ENCODE data around the gene TUBB1.
"Not testable (repeated sequence)": the region's sequence is repeated elsewhere in the genome, so short reads cannot be mapped to it uniquely, and the experiment has no call there.

The TUBB1 gene

DNA sequence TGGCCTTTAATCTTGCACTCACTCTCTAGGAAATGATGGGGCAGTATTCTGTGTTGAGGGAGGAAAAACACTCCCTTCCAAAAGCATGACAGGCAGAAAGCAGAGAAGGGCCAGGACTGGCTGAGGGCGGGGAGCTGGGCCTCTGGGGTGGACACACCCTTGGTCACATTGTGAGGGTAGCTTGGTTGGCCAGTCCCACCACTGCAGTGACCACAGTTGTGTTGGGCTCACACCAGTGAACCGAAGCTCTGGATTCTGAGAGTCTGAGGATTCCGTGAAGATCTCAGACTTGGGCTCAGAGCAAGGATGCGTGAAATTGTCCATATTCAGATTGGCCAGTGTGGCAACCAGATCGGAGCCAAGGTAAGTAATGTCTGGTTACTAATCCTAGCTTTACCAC lies at the start of gene TUBB1:
TUBB1 (plus strand) TSS at position 213 of the 400 bp plus-strand sequence; CDS start at position 307, 94 bp downstream.
- no peak for DNase-seq

DNA sequence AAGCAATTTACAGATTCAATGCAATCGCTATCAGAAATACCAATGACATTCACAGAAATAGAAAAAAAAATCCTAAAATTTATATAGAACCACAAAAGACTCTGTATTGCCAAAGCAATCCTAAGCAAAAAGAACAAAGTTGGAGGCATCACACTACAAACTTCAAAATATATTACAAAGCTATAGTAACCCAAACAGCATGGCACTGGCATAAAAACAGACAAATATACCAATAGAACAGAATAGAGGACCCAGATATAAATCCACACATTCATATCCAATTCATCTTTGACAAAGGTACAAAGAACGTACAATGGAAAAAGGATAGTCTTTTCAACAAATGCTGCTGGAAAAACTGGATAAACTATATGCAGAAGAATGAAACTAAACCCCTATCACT lies 49.8 kb upstream of the TUBB1 start:
- no peak for DNase-seq

DNA sequence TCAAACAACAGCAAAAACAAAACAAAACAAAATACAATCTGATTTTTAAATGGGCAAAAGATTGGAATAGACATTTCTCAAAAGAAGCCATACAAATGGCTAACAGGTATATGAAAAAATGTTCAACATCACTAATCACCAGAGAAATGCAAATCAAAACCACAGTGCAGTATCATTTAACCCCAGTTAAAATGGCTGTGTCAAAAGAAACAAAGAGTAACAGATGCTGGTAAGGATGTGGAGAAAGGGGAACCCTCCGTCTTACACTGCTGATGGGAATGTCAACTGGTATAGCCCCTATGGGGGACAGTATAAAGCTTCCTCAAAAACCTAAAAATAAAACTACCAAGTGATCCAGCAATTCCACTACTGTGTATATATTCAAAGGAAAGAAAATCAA lies 49.1 kb upstream of the TUBB1 start:
- DNase-seq = no peak

DNA sequence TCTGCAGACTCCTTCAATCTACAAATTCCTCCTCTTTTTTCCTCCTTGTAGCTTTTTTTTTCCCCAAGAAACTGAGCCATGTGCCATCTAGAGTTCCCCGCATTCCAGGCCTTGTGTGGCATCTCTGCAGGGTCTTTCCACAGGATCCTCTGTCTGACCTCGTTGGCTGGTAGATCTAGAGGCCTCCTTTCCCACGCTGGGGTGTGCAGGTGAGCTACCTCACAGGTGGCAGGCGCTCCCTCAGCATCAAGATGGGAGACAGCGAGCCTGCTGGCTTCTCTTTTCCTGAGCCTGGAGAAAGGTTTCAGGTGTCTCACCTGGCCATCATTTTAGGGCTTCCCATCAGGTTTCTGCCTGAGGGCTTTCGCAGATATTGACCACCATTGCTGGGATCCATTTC lies 47.8 kb upstream of the TUBB1 start:
- DNase-seq = no peak

DNA sequence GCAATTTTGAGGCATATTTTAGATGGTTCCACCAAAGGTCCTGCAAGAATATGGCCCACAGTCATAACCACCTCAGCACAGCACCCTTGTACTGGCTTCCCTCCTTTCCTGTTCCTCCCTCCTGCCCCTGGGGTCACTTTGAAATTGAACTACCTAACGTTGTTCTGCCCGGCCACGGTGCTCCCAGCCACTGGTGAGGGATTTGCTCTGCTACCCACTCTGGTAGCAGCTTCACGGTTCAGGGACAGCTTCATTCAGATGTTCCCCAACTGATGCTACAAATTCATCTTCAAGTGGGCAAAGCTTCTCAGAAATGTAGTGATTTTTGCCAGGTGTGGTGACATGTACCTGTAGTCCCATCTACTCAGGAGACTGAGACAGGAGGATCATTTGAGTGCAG lies 46.0 kb upstream of the TUBB1 start:
- DNase-seq = no peak

DNA sequence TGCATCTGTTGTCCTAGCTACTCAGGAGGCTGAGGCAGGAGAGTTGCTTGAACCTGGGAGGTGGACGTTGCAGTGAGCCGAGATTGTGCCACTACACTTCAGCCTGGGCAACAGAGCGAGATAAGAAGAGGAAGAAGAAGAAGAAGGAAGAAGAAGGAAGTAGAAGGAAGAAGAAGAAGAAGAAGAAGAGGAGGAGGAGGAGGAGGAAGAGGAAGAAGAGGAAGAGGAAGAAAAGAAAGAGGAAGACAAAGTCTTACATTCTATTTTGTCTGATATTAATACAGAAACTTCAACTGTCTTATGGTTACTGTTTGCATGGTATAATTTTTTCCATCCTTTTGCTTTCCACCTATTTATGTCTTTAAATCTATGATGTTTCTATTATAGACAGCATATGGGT lies 45.4 kb upstream of the TUBB1 start:
- no peak for DNase-seq

DNA sequence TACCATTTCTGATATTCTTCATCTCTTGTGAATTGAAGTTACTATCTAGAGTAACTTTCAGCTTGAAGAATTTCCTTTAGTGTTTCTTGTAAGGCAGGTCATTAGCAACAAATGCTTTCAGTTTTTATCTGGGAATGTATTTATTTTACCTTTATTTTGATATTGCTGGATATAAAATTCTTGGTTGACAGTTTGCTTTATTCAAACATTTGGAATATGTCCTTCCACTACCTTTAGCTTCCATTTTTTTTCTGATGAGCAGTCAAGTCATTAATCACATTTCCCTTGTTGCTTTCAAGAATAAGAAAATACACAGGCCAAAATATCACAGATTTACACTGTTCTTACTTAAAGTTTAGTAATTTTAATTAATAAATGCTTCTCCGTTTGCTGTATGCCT lies 43.9 kb upstream of the TUBB1 start:
- DNase-seq = no peak

DNA sequence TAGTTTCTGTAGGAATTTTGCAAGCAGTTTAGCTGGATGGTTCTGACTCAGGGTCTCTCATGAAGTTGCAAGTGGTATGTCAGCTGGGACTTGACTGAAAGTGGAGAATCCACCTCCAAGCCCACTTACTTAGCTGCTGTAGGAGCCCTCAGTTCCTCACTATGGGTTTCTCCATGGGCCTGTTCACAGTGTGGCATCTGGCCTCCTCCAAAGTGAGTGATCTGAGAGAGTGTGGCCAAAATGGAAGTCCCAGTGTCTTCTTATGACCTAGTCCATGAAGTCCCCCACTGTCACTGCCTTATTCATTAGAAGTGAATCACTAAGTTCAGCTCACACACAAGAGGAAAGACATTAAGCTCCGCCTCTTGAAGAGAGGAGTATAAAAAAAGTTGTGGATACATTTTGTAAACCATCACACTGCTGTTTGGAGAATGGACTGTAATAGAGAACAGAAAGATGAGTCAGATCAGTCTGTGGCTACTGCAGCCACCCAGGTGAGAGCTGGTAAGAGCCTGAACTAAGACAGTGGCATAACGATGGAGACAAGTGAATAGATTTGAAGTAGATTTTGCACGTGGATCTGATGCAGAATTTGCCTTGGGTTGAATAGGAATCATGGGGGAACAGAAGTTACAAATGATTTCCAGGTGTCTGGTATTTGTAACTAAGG lies 43.0 kb upstream of the TUBB1 start:
- no peak for DNase-seq

DNA sequence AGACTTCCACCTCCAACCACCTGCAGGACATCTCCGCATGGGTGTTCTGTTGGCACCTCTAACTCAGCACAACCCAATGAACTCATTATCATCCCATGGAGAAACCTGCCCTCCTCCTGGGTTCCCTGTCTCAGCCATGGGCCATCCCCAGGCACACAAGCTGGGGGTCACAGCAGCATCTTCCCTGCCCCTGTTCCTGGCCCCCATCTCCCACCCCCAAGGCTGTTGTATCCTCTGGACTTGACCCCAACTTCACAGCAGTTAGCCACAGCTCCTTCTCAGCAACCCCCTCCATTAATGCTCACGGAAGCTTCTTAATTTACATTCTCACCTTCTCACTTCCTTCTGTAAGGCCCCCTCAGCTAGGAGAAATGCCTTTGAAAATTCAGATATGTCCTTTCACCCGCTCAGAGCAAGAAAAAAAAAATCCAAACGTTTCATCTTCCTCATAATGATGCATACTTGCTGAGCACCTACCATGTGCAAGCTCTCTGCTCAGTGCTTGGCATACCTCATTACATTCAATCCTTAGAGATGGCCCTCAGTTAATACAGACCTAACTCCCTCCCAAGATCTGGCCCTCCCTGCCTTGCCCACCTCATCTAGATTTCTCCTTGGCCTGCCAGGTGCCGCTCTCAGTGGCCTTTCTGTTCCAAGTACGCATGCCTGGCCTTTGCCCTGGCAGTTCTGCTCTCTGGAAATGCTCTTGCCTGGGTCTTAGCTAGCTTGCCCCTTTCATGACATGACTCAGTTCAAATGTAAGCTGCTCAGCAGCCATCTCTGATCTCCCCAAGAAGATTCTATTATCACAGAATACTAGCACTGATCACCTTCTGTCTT lies 40.7 kb upstream of the TUBB1 start:
- no peak for DNase-seq

DNA sequence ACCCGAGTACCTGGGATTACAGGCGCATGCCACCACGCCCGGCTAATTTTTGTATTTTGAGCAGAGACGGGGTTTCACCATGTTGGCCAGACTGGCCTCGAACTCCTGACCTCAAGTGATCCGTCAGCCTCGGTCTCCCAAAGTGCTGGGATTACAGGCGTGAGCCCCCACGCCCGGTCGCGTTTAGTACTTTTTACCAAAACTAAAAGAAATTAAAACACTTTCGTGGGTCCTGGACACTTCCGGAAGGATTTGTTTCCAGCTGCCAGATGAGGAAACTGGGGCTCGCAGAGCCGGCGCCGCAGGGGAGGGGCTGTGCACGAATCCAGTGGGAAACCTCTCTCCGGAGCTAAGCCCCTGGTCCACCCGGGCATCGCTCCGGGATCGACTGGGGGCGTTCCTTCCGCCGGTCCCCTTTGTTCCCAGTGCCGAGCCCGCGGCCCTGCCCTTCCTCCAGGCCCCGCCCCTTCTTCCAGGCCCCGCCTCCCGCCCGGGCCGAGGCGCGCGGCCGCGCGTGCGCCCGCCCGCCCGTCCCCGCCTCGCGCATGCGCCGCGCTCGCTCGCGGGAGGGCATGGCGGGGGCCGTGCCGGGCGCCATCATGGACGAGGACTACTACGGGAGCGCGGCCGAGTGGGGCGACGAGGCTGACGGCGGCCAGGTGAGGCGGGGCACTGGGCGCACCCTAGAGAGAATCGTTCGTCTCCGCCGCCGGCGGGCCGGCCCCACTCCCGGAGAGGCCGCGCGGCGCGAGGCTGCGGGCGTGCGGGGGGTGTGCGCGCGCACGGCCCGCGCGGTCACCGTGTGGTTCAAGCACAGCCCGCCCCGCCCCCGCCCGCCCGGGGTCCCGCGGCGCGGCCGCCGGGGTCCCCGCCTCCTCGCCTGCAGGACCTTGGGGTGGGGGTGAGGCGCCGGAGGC lies 38.3 kb upstream of the TUBB1 start, which contains the start of gene NELFCD:
NELFCD (plus strand) TSS at position 546 of the 917 bp plus-strand sequence; CDS start at position 600, 54 bp downstream.
- DNase-seq = peak; percentile 92

DNA sequence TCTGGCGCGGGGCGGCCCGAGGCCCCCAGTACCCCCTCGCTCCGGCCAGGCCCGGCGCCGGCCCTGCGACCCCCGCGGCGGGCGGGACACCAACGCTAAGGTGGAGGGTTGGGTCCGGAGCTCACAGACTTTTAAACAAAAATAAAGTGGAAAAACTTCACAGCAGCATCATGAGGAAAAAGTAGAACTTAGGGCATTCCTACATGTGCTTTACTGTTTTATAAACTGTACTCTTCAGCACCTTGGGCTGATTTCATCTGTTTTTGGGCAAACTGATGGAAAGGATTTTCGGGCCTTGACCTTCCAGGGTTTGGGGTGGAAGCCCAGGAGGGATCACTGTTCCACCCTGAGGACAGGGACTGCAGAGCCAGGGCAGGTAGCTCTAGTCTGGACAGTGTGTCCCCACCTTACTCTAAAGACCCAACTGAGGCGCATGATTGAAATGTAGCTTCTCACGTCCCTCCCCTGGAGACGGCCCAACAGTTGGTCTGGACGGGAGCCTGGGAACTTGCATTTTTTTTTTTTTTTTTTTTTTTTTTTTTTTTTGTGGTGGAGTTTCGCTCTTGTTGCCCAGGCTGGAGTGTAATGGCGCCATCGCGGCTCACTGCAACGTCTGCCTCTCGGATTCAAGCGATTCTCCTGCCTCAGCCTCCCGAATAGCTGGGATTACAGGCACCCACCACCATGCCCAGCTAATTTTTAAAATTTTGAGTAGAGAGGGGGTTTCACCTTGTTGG lies 37.4 kb upstream of the TUBB1 start:
- no peak for DNase-seq

DNA sequence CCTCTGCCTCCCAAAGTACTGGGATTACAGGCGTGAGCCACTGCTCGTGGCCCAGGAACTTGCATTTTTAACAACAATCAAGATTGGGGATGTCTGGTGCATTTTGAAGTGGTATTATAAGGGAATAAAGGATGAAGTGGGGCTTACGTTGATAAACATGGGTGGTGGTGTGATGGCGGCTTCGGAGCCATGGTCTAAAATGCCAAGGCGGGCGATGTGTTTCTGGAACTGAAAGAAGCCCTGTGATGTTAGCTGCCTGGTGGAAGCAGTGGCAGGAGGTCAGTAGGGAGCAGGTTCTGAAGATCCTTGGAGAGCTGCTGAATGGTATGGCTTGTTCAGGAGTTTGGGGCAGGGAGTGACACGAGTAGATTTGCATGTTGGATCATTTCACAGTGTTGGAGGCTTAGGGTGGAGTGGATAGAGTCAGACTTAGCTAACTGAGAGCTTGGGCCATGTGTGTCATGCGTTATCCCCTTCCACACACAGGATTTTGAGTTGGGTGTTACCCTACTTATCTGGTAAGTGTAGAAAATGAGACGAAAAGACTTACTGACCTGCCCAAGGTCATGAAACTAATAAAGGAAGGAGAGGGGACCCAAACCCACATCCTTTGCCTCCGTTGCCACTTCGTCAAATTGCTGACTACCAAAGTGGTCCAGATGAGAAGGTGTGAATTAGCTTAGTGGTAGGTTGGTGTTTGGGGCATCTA lies 36.7 kb upstream of the TUBB1 start:
- DNase-seq = no peak

DNA sequence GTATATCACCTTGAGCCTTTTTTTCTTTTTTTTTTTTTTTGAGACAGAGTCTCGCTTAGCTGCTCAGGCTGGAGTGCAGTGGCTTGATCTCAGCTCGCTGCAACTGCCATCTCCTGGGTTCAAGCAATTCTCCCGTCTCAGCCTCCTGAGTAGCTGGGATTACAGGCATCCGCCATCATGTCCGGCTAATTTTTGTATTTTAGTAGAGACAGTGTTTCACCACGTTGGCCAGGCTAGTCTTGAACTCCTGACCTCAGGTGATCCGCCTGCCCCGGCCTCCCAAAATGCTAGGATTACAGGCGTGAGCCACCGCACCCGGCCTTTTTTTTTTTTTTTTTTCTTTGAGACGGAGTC lies 36.1 kb upstream of the TUBB1 start:
- DNase-seq = not testable (repeated sequence)

DNA sequence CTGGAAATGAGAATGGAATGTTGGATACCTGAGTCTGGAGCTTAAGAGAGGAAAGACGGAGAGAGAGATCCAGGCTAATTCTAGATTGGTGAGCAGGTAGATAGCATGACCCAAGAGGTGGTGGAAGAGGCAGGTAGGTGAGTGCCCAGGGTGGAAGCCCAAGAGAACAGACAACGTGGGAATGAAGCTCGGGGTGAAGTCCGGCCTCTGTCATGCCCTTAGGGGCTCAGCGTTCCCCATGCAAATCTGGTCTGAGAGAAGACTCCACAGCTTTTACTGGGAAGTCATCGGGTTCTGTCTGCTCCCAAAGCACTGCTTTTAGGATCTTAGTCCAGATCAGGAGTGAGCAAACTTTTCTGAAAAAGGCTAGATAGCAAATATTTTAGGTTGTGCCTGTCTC lies 34.5 kb upstream of the TUBB1 start:
- no peak for DNase-seq

DNA sequence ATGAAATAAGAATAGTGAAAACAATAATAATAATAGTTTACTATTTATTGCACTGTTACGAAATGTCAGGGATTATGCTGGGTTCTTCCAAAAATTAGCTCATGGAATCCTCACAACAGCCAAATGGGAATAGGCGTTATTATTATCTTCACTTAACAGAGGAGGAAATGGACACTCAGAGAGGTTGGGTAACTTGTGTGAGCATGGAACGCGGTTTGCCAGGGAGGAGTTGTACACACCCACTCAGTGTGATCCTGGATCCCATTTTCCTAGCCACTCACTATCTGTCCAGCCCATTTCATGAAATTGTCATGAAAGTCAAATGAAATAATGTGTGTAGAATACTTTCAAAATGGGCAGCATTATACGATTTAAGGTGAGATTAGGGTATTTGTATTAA lies 33.6 kb upstream of the TUBB1 start:
- no peak for DNase-seq

DNA sequence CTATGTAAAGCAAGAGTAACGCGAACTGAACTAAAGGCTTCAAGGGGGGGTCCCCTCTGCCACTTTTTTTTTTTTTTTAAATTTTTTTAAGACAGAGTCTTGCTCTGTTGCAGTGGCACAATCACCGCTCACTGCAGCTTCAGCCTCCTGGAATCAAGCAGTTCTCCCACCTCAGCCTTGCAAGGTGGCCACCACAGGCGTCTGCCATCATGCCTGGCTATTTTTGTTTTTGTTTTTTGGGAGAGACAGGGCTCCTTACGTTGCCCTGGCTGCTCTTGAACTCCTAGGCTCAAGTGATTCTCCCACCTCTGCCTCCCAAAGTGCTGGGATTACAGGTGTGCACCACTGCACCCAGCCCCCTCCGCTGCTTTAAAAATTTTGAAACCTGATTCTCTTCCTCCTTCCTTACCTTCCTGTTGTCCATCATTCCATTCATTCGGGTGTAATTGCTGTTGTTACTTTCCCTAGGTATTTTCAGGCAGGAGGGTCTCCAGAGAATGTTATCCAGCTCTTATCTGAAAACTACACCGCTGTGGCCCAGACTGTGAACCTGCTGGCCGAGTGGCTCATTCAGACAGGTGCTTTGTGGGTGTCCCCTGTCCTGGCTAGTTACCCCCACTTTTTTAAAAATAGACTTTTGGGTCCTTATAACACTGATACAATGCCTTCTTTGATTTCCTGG lies 32.8 kb upstream of the TUBB1 start:
- DNase-seq = no peak

DNA sequence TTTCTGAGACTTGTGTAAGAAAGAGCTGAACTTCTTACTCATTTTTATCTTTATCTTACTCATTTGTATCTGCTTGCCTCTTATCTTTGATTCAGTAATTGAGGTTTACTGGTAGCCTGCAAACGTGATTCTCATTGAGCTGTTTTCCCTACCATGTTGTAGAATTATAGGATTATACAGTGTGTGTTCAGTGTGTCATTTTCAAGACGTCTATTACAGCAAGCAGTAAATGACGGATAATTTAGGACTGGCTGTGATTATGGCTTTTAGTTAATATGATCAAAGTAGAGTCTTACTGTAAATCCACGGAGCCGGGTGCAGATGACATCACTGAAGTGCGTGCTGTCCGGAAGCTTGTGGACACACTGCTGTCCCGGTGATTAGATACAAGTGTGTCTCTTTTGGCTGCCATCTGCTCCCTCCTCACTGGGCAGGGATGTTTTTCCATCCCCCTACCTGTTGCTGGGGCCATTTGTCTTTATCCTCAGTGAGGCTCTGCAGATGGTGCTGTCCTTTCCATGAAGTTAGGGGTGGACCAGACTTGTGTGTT lies 32.2 kb upstream of the TUBB1 start:
- no peak for DNase-seq

DNA sequence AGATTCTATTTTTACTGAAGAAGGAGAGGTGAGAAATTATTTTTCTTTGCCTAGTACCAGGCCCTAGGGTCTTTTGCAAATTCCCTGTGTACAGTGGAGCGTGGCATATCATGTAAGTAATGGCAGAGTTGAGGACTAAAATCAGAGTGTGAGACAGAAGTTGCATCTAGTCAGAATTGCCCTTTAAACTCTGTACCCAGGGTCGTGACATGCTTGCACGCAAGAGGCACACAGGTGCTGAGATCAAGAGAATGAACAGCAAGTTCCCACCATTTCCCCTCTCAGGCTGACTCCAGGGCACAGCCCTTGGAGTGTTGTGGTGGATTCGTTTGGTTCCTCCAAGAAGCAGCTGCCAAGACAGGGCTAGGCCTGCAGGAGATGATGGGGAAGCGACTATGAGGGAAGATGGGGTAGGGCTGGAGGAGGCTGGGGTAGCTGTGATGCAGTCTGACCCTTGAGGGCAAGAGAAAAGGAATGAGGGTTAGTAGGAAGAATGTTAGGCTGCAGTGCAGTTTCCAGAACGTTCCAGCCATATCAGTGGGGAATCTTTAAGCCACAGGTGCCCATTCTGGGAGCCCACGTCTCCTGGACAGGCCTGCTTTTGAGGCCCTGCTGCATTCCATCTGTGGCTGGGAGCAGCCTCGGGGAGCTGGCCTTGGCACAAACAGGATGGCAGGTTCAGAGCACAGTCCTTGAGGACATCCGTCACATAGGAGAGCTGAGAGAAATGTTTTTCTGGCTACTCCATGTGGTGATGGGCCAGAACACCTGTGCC lies 31.3 kb upstream of the TUBB1 start:
- no peak for DNase-seq

DNA sequence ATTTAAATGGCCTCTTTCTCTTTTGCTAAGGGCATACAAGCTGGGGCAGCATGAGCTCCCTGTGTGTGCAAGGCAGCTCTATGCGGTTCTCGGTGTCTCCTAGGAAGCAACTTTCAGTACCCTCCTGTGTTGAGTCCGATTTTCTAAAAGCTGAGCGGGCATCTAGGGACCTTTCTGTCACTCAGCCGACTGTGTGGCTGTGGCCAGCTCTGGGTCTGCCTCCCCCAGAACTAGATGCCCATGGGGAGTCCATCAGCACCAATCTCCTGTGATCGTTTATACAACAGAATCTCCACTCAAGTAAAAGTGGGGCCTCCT lies 30.7 kb upstream of the TUBB1 start:
- DNase-seq = no peak

DNA sequence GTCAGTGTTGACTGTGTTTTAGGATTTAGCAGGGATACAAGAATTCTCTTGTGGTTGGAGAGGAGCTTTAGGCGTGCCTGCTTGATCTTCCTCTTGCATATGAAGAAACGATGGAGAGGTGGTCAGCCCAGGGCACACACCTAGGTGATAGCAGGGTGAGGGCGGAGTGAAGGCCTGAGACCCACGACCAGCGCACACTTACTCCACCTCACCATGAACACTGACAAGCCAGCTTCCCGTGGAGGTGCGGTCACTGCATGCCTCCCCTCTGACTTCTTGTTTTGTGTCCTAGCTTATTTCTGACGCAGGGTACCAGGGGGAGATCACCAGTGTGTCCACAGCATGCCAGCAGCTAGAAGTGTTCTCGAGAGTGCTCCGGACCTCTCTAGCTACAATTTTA lies 30.0 kb upstream of the TUBB1 start:
- DNase-seq = no peak
